GM23338 (cell line): Measurements from ENCODE around the gene UVSSA. TPM values are rescaled to one million over a fixed set of nuclear protein-coding genes. Genes with fewer than 3 reads are reported as not detected.

Experiments
- ATAC-seq: fragments of 200-7000 bp; cut with Tn5 transposase; 3 replicates; pipeline ENCODE4 v1.9.1; 2020
- DNase-seq: peaks from one replicate; pipeline ENCODE4 v3.0.0-alpha.2; 2015; ENCODE audit warnings: low spot score
- H2AFZ ChIP-seq: fragments of 200-600 bp; sonication (generic); 2 replicates; pipeline ENCODE4 v1.8.0; 2016; ENCODE audit warnings: antibody characterized with exemption, mild to moderate bottlenecking, moderate library complexity
- H3F3A ChIP-seq: fragments of 200-600 bp; sonication (generic); replicated peaks from 2 replicates; pipeline ENCODE4 v1.8.0; 2017; ENCODE audit warnings: antibody characterized with exemption, mixed run types, low read depth
- H3K27ac ChIP-seq: fragments of 200-600 bp; sonication (generic); 2 replicates; pipeline ENCODE4 v1.6.1; 2016; ENCODE audit warnings: low read depth
- H3K27me3 ChIP-seq: fragments of 200-600 bp; sonication (generic); 2 replicates; pipeline ENCODE4 v1.8.0; 2016; ENCODE audit warnings: mild to moderate bottlenecking, mixed run types, moderate library complexity; ENCODE audit not compliant: insufficient read depth
- H3K36me3 ChIP-seq: fragments of 200-600 bp; sonication (generic); 2 replicates; pipeline ENCODE4 v1.8.0; 2016; ENCODE audit warnings: mild to moderate bottlenecking; ENCODE audit not compliant: insufficient read depth
- H3K4me1 ChIP-seq: fragments of 200-600 bp; sonication (generic); 2 replicates; pipeline ENCODE4 v1.8.0; 2016; ENCODE audit warnings: mild to moderate bottlenecking, moderate library complexity; ENCODE audit not compliant: insufficient read depth
- H3K4me2 ChIP-seq: fragments of 200-600 bp; sonication (generic); 2 replicates; pipeline ENCODE4 v1.7.1; 2017; ENCODE audit warnings: mixed run types
- H3K4me3 ChIP-seq: fragments of 200-600 bp; sonication (generic); 2 replicates; pipeline ENCODE4 v1.6.1; 2016; ENCODE audit warnings: mixed run types
- H3K79me2 ChIP-seq: fragments of 200-600 bp; sonication (generic); replicated peaks from 2 replicates; pipeline ENCODE4 v1.8.0; 2017; ENCODE audit warnings: mild to moderate bottlenecking; ENCODE audit not compliant: insufficient read depth
- H3K9me2 ChIP-seq: fragments of 200-600 bp; sonication (generic); 2 replicates; pipeline ENCODE4 v1.8.0; 2017; ENCODE audit not compliant: insufficient read depth
- H4K20me1 ChIP-seq: fragments of 200-600 bp; sonication (generic); replicated peaks from 2 replicates; pipeline ENCODE4 v1.8.0; 2017; ENCODE audit warnings: mild to moderate bottlenecking; ENCODE audit not compliant: insufficient read depth
- H3K27ac Mint-ChIP-seq: 2 replicates; pipeline ENCODE4 v1.8.0; 2020; ENCODE audit warnings: inconsistent platforms, mild to moderate bottlenecking, moderate library complexity, mixed read lengths
- H3K27me3 Mint-ChIP-seq: 3 replicates; pipeline ENCODE4 v1.8.0; 2022; ENCODE audit warnings: low read depth, mild to moderate bottlenecking, moderate library complexity, mixed read lengths, inconsistent platforms; ENCODE audit not compliant: insufficient read depth, poor library complexity
- H3K36me3 Mint-ChIP-seq: 3 replicates; pipeline ENCODE4 v1.8.0; 2021; ENCODE audit warnings: low read depth, mild to moderate bottlenecking, inconsistent platforms, moderate library complexity, mixed read lengths
- H3K4me1 Mint-ChIP-seq: 3 replicates; pipeline ENCODE4 v1.8.0; 2020; ENCODE audit warnings: mild to moderate bottlenecking, inconsistent platforms, mixed read lengths
- H3K4me3 Mint-ChIP-seq: 3 replicates; pipeline ENCODE4 v1.8.0; 2021; ENCODE audit warnings: moderate library complexity, mild to moderate bottlenecking, inconsistent platforms, mixed read lengths
- H3K9me3 Mint-ChIP-seq: 3 replicates; pipeline ENCODE4 v1.8.0; 2020; ENCODE audit warnings: moderate library complexity, mild to moderate bottlenecking, inconsistent platforms, mixed read lengths
- CREB1 ChIP-seq: fragments of 250-450 bp; sonication (Bioruptor Pico); IDR thresholded peaks from 2 replicates; pipeline ENCODE4 v1.5.0; 2020; ENCODE audit warnings: low read depth, mild to moderate bottlenecking, moderate library complexity
- CTCF ChIP-seq, 2 experiments: fragments of 200-600 bp in 1 of 2; sonication (generic) in 1 of 2; conservative IDR thresholded peaks; 2 replicates each; pipeline versions ENCODE4 v1.5.1 to v1.6.1; 2016 to 2017; ENCODE audit warnings: antibody characterized with exemption in 2 of 2, low read depth in 2 of 2, mild to moderate bottlenecking in 2 of 2, moderate library complexity in 1 of 2
- EZH2 ChIP-seq: fragments of 200-600 bp; sonication (generic); IDR thresholded peaks from one replicate; pipeline ENCODE4 v1.8.0; 2017; ENCODE audit warnings: antibody characterized with exemption, mild to moderate bottlenecking, low read depth; ENCODE audit not compliant: unreplicated experiment
- EZH2phosphoT487 ChIP-seq: fragments of 200-600 bp; sonication (generic); IDR thresholded peaks from one replicate; pipeline ENCODE4 v1.8.1; 2018; ENCODE audit warnings: antibody characterized with exemption; ENCODE audit not compliant: unreplicated experiment
- JUNB ChIP-seq: IDR thresholded peaks from one replicate; pipeline ENCODE4 v1.6.1; 2016; ENCODE audit warnings: antibody characterized with exemption; ENCODE audit not compliant: unreplicated experiment
- NANOG ChIP-seq: IDR thresholded peaks from 2 replicates; pipeline ENCODE4 v1.6.1; 2016; ENCODE audit warnings: antibody characterized with exemption, borderline replicate concordance
- POLR2AphosphoS5 ChIP-seq: IDR thresholded peaks from 2 replicates; pipeline ENCODE4 v1.6.1; 2016; ENCODE audit warnings: antibody characterized with exemption, low read depth
- REST ChIP-seq: IDR thresholded peaks from one replicate; pipeline ENCODE4 v1.6.1; 2018; ENCODE audit warnings: antibody characterized with exemption; ENCODE audit not compliant: unreplicated experiment
- ZNF114 ChIP-seq: fragments of 250-450 bp; sonication (Bioruptor Pico); IDR thresholded peaks from 2 replicates; pipeline ENCODE4 v1.5.0; 2020; ENCODE audit warnings: mild to moderate bottlenecking, moderate library complexity
- ZNF331 ChIP-seq: fragments of 250-450 bp; sonication (Bioruptor Pico); IDR thresholded peaks from 2 replicates; pipeline ENCODE4 v1.5.0; 2020; ENCODE audit warnings: low read depth, mild to moderate bottlenecking, moderate library complexity
- ZNF462 ChIP-seq: fragments of 250-450 bp; sonication (Bioruptor Pico); IDR thresholded peaks from 2 replicates; pipeline ENCODE4 v1.5.0; 2020; ENCODE audit warnings: mild to moderate bottlenecking, moderate library complexity
- polyA plus RNA-seq: library from polyadenylated mRNA; unstranded; fragments of >200 nt; fragmentation: Nextera tagmentation; extraction: Ambion mirVana; gene quantifications from 2 replicates; pipeline ENCODE4 v1.2.1, GENCODE V29; 2016
- total RNA-seq: library from RNA; depleted of rRNA; stranded (reverse); fragments of >200 nt; shearing (Covaris generic); gene quantifications from 2 replicates; pipeline ENCODE4 v1.2.3, GENCODE V29; 2014
- TF ChIP-seq, protein P1 (sequence below): IDR thresholded peaks from 2 replicates; pipeline ENCODE4 v1.6.1; 2016; ENCODE audit warnings: antibody characterized with exemption

UVSSA gene
- total and polyA plus RNA-seq, 2 experiments from 2014 or later = 6.5 to 27.7 TPM

GRCh38 chr4:1329408-1330371 is 17.3 kb upstream of the UVSSA start:
- H3K79me2 ChIP-seq = 0 out of 2 replicates have a peak, but pooled peaks cover 8% of the 10 kb centered on the region
- no peak overlapping the region for H3K4me3 ChIP-seq
- Mint-ChIP-seq H3K4me1 (no peaks in the 10 kb centered on the region), H3K27ac (no peak overlapping the region), H3K27me3 (peaks cover 8% of the 10 kb centered on the region), H3K36me3 (peaks cover 19% of the 10 kb centered on the region), H3K9me3 (no peaks in the 10 kb centered on the region), H3K4me3 (no peak overlapping the region)
- no peaks in the 10 kb centered on the region for H3K27me3 ChIP-seq
- ATAC-seq (no peak), DNase-seq (no peak)
- no peaks in the 10 kb centered on the region for H3K36me3 ChIP-seq
- H3K4me2 ChIP-seq = no peak overlapping the region
- no peak overlapping the region for H2AFZ ChIP-seq
- H4K20me1 ChIP-seq = no peaks in the 10 kb centered on the region; the same call in 1 of the 2 replicates
- H3K27ac ChIP-seq = no peak overlapping the region
- H3K4me1 ChIP-seq = no peaks in the 10 kb centered on the region
- no peaks in the 10 kb centered on the region for H3K9me2 ChIP-seq
- TF ChIP-seq, protein P1, sequence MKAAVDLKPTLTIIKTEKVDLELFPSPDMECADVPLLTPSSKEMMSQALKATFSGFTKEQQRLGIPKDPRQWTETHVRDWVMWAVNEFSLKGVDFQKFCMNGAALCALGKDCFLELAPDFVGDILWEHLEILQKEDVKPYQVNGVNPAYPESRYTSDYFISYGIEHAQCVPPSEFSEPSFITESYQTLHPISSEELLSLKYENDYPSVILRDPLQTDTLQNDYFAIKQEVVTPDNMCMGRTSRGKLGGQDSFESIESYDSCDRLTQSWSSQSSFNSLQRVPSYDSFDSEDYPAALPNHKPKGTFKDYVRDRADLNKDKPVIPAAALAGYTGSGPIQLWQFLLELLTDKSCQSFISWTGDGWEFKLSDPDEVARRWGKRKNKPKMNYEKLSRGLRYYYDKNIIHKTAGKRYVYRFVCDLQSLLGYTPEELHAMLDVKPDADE = no peak
- TF ChIP-seq CREB1 = no peak
- no peak for TF ChIP-seq JUNB
- TF ChIP-seq CTCF (conservative IDR thresholded peaks at IDR 0.05; ENCODE audit: low read depth in 2 of 2) = no peak
- TF ChIP-seq EZH2phosphoT487 = no peak
- no peak for TF ChIP-seq EZH2
- no peak for TF ChIP-seq POLR2AphosphoS5
- no peak for TF ChIP-seq ZNF331
- TF ChIP-seq ZNF114 = no peak
- no peak for TF ChIP-seq NANOG
- no peak for TF ChIP-seq REST
- TF ChIP-seq ZNF462 (CRISPR knock-in tag) = no peak
- H3F3A ChIP-seq = no peaks in the 10 kb centered on the region
